ENCODE measurements around the gene CATSPER1.
"Not testable (repeated sequence)": the region's sequence is repeated elsewhere in the genome, so short reads cannot be mapped to it uniquely, and the experiment has no call there.

CATSPER1 gene

DNA sequence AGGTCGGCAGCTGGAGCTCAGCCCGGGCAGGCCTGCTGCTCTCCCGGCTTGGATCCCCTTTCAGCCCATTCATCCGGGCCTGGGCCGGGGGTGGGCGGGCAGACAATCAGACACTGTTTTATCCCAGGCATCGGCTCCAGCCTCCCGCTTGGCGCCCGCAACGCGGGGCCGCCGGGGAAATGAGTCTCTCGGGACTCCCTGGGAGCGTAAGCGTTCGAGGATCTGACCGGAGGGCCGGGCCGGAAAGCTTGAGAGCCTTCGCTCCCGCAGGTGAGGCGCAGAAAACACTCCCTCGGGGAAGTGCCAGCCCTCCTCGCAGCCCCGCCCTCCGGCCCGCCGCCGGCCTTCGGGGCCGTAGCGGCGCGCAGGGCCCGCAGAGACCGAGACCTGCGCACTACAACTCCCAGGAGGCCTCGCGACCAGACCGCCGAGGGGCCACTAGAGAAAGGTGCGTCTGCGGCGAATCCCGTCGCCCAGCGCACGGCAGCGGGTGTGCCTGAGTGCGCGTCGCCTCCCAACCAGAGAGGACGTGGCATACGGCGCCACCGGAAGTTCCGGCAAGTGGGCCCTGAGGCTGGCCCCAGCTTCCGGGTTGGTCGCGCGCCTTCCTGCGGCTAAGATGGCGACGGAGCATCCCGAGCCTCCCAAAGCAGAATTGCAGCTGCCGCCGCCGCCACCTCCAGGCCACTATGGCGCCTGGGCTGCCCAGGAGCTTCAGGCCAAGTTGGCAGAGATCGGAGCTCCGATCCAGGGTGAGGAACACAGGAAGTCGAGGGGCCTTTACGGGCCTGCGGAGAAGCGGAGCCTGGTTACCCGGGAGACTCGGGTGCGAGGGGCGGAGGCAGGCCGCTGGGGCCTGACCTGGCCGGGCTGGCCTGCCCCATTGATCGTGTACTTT is 25.7 kb upstream of the CATSPER1 start, which contains the start of gene SF3B2:
TSS of gene SF3B2 (plus strand) at position 599 of the 898 bp plus-strand sequence. CDS start at position 620, 21 bp downstream.
- peak; percentile 95 for DNase-seq (ENCODE audit: low read depth)

DNA sequence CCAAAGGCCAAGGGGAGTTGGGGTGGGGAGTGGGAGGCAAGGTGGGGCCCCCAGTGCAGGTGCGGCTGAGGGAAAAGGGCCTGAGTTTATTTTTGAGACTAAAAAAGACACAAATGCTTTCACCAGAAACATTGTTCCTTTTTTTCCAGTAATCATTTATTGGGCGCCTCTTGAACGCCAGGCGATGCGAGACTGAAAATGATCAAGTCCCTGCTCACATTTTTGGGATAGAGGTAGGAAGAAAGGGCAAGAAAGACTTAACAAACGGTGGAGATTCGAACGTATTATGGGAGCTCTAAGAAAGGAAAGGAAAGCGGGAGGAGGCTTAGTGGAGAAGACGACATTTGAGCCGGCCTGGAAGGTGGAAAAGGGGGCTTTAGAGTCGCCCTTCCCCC is 25.1 kb upstream of the CATSPER1 start:
- no peak for DNase-seq (ENCODE audit: low read depth)

DNA sequence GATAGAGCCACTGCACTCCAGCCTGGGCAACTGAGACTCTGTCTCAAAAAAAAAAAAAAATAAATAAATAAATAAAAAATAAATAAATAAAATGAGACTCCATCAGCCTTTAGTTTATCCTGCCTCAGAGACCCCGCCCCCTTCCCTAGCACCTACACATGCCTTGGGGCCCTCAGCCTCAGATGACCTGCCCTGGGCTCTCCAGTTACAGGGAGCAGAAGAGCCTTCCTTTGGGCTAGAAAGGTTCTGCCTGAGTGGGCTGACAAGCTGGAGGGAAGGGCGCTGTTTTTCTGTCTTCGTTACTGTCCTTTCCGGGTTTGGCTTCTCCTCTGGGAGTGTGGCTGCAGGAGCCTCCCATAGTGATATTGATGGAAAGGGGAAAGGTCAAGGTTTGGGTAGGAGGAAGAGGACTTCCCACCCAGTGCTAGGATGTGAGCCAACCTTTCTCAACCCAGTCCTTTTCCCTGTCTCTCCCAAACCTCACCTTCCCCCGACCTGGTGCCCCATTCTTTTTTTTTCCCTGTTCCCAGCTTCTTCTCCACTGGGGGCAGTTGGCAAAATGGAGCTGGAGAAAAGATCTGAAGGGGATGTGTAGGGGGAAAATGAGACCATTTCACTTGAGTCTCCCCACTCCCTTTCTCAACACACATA is 24.4 kb upstream of the CATSPER1 start:
- DNase-seq (ENCODE audit: low read depth) = no peak

DNA sequence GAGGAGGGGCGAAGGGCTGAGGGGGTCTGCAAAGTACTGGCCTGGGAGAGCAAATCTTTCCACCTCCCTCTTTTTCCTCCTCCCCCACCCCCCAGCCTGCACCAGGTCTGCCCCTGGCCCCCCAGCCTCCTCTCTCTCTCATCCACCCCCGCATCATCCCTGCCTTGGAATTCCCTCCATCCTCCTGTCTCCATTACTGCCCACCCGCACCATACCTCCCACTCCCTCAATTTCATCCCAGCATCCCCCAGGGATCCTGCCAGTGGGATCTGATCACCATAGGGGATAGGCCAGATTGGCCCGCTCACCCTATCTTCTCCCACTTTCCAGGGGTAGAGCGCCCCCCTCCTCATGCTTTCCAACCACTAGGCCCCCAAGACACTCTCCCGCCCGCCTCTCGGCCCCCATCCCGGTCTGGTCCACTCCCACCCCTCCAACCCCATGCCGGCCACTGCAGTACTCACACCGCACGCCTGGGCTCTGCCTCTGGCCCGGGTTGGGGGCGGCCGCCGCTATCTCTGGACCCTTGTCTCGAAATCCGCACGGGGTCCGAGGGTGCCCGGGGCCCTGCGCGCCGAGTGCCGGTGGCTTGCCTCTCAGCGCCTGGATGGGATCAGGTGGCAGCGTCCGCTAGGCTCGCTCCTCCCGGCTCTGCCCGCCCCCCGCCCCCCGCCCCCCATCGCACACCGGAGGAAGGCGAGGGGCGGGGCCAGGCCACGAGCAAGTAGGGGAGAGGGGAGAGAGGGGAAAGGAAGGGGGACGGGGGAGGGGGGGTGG is 22.5 kb upstream of the CATSPER1 start, which contains the start of gene GAL3ST3:
TSS of gene GAL3ST3 (minus strand) at position 615 of the 777 bp plus-strand sequence. CDS start 3,746 bp downstream, outside the sequence.
- DNase-seq (ENCODE audit: low read depth) = no peak

DNA sequence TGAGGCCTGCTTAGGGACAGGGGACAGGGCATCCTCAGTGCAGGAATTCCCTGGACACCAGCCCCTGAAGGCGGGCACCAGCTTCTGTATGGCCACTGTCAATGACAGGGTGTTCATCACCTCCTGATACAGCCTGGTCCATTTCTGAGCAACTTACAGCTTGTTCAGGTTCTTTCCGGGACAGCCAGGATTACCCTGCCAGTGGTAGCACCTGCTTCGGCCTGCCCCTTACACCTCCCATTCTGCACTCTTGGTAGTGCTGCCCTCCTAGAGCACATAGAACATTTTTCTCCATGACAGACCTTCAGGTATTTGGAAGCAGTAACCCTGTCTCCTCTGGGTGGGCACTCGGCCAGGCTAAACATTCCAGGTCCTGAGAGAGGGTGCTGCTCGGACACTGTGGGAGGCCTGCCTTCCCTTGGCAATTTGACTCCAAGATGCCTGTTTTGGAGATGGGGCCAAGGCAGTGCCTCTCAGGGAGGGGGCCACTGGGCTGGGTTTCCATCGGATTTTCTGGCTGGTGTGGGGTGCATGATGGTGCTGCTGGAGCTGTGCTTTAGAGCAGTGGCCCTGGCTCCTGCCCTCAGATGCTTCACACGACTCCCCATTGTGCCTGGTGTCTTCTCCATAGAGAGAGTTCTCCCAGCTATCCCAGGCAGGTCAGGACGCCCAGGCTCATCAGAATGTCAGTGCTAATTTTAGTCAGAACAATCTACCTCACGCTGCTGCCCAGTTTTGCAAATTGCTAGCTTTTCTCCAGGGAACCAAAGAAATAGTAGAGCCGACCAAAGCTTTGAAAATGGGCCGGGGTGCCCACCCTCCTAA is 21.5 kb upstream of the CATSPER1 start:
- DNase-seq (ENCODE audit: low read depth) = no peak

DNA sequence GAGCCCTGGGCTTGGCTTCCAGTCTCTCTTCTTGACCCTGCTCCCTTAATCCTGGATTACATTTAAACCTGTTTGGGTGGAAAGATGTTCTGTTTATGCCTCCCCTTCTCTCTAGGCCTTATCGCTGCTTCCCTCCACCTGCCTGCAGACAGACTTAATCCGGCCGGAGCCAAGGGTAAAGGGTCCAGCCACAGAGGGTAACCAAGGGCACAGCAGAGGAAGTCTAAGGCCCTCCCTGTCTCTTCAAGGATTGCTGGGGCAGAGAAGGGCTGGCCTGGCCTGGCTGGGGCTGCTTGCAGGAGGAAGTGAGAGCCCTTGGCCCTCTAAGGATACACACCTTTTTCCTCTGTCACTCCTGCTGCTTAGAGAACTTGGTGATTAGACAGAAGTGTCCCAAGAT is 20.6 kb upstream of the CATSPER1 start:
- no peak for DNase-seq (ENCODE audit: low read depth)

DNA sequence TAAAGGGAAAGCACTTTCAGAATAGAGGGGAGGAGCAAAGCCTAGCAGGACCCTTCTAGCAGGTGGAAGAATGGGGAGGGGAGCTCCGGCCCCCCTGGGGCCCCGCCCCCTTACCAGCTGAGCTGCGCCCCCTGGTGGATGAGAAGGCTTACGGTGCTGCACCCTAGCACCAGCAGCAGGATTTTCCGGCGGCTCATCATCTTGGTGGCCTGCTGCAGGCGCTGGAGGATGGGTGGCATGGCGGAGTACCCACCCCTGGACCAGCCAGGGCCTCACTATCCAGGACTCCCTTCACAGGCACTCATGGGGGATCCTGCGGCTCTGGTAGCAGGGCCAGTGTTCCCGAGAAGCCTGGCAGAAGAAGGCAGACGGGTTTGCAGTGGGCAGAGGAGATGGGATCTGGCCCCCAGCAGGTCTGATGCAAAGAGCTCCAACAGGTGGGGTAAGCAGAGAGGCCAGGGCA is 18.9 kb upstream of the CATSPER1 start:
- DNase-seq (ENCODE audit: low read depth) = peak; percentile 81

DNA sequence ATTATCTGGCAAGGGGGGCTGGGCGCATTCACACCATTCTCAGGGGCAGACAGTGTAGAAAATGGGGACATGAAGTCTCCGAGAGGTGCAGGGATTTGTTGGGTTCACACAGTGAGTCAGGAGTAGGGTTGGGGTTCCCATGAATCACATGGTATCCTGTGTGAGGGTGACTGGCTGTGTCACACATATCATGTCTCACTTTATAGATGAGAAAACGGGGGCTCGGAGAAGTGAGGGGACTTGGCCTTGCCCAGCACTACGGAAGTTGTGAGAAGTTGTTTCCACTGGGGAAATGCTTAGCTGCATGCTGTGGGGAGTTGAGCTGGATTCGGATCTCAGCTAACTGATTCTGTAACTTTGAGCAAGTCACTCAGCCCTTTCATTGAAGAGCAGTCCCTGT is 18.5 kb upstream of the CATSPER1 start:
- no peak for DNase-seq (ENCODE audit: low read depth)

DNA sequence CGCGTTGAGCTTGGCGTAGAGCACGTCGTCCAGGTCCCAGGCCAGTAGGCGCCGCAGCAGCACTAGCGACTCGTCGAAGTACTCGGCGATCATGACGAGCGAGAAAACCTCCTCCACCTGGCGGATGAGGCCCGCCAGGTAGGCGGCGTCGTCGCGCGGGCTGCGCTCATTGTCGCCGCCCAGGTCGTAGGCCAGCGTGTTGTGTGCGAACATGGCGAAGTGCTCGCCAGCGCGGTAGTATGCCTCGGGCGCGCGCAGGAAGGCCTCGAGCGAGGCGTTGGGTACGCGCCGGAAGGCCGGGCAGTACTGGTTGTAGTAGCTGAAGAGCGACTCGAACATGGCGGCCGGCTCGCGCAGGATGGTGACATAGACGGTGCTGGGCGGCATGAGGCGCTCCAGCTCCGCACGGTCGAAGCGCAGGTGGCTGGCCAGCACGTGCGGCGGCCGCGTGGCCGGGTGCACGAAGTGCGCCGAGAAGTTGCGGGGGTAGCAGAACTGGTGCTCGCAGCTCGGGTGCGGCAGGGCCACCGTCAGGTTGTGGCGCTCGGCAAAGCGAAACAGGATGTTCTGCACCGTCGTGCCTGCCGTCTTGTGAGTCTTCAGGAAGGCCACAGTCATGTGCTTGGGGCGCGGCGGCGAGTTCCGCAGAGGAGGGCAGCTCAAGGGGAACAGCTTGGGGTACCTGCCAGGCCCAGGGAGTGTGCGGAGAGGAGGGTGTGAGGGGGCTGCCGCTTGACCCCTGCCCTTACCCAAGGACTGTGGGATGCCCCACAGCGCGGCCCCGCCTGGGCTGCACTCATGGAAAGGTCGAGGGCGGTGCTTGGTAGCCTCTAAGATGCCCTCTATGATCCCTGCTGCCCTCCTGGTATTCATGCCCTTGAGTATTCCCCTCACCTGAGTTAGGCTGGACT is 17.0 kb upstream of the CATSPER1 start:
- DNase-seq (ENCODE audit: low read depth) = no peak

DNA sequence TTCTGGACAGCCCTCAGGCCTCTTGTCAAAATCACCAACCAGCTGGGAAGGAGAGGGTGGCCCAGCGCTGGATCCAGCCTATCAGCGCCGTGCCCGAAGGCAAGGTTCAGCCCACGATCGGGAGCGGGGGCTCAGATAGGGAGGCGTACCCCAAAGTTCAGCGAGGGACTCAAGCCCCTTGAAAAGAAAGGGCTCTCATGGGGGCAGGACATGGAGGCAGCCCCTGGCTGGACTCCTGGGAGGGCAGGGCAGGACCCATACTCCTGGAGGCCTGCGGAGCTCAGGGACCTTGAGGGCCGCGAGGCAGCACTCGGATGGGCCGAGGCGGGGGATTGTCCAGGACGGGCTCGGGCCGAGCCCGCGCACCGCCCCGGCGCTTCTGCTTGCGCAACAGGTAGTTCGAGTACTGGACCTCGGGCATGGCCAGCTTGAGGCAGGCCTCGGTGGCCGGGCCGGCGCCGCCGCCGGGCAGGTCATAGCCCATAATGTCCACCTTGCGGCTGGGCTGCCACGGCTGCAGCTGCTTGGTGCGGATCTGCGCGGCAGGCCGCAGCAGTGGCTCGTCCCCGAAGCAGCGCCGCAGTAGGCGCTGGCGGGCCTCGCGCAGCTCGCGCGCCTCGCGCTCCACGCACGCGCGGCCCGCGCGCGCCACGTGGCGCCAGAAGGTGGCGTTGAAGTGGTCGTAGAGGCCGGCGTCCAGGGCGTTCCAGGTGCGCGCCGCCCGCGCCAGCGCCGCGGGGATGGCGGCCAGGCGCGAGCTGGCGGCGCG is 16.1 kb upstream of the CATSPER1 start:
- no peak for DNase-seq (ENCODE audit: low read depth)

DNA sequence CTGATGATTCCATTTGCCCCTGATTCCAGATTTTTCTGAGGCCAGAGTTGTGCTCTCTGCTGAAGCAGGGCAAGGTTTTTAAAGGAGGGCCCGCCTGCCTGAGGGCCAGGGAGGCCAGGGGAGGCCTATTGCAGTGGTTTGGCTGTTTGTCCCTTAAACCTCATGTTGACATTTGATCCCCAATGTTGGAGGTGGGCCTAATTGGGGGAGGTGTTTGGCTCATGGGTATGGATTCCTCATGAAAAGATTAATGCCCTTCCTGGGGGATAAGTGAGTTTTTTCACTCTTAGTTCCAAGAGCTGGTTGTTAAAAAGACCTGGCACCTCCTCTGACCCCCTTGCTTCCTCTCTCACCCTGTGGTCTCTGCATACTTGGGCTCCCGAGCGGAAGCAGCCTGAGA is 13.5 kb upstream of the CATSPER1 start:
- DNase-seq (ENCODE audit: low read depth) = no peak

DNA sequence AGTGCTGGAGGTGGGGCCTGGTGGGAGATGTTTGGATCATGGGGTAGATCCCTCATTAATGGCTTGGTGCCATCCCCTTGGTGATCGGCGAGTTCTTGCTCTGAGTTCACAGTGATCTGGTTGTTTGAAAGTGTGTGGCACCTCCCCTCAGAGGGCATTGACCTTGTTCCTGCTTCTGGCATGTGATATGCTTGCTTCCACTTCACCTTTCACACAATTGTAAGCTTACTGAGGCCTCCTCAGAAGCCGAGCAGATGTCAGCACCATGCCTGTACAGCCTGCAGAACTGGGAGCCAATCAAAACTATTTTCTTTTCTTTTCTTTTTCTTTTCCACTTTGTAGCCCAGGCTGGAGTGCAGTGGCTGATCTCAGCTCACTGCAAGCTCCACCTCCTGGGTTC is 11.0 kb upstream of the CATSPER1 start:
- DNase-seq (ENCODE audit: low read depth) = no peak

DNA sequence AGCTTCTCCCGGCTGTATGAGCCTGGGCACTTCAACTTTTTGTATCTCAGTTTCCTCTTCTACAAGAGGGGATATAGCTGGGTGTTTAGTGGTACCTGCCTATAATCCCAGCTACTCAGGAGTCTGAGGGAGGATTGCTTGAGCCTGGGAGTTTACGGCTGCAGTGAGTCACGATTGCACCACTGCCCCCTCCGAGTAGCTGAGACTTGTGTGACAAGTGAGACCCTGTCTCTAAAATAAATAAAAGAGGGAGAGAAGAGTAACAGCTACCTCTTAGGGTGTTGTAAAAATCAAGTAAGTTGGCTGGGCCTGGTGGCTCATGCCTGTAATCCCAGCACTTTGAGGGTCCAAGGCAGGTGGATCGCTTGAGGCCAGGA is 10.0 kb upstream of the CATSPER1 start:
- no peak for DNase-seq (ENCODE audit: low read depth)

DNA sequence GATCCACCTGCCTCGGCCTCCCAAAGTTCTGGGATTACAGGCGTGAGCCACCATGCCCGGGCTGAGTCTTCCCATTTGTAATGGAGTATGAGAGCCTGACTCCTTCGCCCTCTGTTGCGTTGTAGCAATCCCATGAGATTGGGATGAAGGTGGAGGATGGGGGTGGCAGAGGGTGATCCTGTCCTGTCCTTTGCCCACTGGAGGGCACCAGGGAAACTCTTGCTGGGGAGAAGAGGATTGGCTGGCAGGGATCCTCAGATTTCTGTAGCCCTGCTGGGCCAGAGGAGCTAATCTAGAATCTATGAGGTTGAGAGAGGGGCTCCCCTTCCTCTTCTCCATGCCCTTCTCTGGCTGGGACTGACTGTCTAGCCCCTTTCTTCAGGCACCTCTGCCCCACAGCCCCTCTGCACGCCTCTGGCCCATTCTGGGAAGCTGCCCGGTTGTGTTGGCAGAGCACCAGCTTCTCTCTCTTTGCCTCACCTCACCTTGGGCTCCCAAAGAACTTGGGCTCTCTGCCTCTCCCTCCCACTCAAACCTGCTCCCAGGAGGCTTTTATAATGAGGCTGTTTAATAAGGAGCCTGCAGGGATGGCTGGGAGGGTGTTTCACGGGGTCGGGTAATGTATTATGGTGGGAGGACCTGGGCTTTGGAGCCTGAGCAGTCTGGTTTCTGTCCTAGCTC is 9.5 kb upstream of the CATSPER1 start:
- DNase-seq (ENCODE audit: low read depth) = no peak

DNA sequence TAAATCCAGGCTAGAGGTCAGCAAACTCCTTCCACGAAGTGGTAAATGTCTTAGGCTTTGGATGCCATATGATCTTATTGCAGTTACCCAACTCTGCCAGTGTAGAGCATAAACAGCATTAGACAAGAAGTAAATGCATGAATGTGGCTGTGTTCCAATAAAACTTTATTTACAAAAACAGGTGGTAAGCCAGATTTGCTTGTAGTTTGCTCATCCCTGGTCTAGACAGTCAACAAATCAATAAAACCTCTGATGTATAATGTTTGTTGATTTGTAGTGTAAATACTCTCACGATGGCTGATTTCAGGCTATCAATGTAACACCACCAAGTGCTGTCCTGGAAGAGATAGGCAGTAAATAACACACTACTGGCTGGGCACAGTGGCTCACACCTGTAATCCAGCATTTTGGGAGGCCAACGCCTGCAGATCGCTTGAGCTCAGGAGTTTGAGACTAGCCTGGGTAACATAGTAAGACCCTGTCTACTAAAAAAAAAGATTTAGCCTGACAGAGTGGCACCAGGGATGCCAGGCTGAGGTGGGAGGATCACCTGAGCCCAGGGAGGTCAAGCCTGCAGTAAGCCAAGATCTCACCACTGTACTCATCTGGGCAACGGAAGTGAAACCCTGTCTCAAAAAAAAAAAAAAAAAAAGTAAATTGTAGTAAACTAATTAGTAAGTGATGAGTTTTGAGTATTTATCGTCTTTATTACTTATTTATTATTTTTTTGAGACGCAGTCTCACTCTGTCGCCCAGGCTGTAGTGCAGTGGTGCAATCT is 6.9 kb upstream of the CATSPER1 start:
- no peak for DNase-seq (ENCODE audit: low read depth)

DNA sequence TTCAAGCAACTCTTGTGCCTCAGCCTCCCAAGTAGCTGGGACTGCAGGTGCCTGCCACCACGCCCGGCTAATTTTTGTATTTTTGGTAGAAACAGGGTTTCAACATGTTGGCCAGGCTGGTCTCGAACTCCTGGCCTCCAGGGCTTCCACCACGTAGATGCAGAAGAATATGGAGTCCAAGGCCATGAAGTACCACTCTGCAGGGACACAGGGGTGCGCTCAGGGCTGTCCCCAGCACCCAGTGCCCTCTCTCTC is 3.2 kb downstream of the CATSPER1 start:
- not testable (repeated sequence) for DNase-seq (ENCODE audit: low read depth)

DNA sequence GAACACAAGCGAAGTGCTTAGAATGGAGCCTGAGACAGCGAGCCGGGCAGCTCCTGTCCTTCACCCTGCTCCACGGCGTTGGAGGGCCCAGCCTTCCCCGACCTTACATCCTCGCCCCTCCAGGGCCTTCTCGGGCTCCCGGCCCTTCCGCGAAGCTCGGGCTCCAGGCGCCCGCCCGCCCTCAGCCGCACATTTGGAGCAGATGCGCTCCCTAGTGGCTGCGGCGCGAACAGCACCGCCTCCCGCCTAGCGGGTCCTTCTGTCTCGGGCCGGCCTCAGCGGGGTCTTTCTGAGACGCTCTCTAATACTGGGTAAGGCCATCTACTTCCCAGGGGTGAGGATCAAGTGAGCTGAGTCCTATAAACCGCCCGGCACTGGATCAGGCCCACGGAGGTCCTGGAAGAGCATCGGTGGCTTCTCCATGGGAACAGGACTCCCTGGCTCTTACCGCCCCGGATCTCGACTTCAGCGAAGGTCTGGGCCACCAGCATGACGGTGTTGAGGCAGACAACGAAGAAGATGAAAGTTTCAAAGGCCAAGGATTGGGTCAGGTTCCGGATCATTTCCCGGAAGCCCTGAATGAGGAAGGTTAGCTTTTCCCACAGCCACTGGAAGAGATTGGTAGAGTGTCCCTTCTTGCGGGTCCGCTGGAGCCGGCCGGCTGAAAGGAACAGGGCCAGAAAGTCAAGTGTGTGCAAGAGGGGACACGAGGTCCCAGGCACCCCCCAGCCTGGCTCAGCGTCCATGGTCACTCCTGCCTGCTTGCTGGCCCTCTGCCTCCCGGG is 3.7 kb downstream of the CATSPER1 start:
- DNase-seq (ENCODE audit: low read depth) = peak; percentile 71
